GM21381 (cell line): ENCODE data around the gene DNAI1.

Source experiments
- ATAC-seq: cut with Tn5 transposase; IDR thresholded peaks from one replicate; pipeline ENCODE4 v1.9.1; 2021; ENCODE audit warnings: mild to moderate bottlenecking, moderate library complexity; ENCODE audit not compliant: unreplicated experiment

Gene DNAI1

DNA sequence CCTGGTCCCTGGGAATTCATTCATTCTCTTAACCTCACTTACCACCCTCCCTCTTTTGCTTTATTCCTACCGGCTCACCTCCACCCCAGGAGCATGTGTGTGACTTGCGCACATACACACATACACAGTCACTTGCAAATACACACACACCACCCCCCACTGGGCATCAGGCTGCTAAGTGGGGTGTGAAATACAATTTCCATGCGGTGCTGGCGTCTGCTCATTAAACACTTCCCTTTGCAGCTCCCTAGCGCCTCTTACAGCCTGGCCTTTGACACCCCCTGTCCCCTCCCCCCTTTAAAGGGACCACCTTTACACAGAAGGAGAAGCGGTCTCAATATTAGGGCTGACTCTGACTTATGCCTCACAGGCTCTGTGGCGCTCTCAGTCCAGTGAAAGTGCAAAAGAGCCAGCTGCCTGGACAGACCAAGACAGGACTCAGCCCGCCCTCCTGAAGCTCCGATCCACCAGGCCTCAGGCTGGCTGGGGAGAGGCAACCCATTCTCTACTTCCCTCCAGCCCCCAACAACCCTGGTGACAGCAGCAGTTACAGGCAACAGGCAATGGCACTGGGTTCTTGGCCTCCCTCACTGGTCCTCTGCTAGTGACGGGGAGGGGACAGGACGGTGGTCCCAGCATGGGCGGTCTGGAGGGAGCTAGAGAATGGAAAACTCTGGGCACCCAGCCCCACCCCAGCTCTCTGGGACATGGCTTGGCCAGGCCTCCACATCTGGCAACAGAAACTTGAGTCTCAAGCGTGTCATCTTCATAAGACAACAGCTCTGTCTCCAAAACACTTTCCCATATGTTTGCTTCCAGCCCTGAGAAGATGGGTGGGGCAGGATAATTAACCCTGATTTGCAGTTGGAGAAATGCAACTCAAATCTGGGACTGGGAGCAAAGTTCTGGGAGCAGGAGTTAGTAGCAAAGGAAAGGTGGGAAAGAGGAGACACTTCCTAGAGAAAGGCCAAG lies 52.2 kb downstream of the DNAI1 start:
- ATAC-seq, result no peak

DNA sequence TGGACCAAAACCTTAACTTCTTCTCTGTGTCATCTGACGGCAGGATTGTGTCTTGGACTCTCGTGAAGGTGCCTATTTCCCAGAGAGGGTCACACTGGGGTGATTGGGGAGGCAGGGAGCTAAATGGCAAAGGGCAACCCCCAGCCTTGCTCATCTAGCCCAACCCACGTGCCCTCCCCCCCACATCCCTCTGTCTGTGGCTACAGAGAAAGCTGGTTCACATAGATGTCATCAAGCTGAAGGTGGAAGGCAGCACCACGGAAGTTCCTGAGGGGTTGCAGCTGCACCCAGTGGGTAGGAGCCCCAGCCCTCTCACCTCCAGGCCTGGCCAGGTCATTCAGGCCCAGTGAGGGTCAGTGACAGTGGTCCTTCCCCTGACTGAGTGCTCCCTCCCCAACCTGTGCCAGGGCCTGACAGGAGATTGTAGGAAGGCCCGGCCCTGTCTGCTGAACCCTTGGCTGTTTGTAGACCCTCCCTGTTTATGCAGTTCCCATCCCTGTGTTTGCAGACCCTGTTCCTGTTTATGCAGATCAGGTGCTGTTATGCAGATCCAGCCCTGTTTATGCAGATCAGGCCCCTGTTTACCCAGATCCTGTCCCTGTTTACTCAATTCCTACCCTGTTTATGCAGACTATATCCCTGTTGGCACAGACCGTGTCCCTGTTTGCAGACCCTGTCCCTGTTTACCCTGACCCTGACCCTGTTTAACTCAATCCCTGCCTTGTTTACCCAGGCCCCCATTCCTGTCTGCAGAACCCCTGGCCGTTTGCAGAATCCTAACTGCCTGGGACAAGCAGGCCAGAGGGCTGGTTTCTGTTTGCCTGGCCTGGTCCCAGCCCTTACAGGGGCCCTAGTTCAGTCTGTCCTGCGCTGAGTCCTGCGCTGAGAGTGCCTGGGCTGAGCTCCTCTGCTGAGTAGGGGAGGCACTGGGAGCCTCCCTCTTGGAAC lies 53.8 kb downstream of the DNAI1 start:
- no peak for ATAC-seq

DNA sequence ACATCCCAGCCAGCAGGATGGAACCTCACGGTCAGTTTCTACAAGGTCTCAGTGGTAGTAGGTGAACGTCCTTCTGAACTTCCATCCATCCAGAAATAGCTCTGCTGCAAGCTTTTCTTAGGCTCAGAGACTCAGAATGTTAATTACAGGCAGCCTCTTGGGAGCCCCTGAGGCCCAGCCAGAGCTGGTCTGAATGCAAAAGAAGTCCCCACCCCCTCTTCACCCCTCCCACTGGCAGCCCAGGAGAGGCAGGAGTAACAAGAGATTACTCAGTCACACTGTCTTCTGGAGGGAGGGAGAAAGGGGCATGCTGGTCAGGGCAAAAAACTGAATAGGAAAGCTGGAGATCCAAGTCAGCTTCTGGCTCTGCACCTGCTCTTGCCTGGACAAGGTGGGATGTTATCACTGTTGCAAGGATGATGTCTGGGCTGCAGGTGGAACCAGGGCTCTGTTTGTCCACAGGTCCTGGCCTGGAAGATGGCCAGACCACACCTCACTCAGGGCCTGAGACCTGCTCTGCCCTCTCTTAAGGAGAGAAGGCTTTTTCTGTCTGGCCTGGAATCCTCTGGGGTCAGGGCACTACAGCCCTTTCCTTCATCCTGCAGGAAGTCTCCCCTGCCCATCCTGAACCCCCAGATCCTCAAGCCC lies 55.1 kb downstream of the DNAI1 start:
- no peak for ATAC-seq

DNA sequence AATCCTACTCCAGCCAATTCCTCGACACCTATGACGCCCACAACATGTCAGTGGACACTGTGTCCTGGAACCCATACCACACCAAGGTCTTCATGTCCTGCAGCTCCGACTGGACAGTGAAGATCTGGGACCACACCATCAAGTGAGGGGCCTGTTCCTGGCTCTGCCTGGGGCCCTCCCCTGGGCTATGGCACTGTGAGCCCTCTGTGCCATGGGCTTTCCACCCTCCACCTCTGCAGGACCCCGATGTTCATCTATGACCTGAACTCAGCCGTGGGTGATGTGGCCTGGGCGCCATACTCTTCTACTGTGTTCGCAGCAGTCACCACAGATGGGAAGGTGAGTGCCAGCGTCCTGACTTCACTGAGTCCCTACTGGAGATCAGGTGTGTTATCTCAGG lies 55.8 kb downstream of the DNAI1 start:
- no peak for ATAC-seq

GRCh38 chr9:34514816-34515215 lies 56.2 kb downstream of the DNAI1 start:
- ATAC-seq, result no peak

DNA sequence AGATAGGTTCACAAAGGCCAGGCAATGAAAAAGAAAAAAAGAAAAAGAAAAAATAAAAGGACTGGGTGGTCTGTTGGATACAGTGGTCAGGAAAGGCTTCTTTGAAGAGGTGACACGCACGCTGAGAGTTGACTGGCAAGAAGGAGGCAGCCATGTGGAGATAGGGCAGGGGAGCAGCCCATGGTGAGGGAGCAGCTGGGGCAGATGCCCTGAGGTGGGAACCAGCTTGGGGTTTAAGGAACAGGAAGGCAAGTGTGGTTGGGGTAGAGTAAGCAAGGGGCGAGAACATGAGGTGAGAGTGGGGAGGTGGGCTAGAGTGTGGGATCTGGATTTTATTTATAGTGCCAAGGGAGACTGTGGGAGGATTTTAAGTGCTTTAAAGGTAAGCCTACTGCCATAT lies 57.4 kb downstream of the DNAI1 start:
- ATAC-seq, result no peak

DNA sequence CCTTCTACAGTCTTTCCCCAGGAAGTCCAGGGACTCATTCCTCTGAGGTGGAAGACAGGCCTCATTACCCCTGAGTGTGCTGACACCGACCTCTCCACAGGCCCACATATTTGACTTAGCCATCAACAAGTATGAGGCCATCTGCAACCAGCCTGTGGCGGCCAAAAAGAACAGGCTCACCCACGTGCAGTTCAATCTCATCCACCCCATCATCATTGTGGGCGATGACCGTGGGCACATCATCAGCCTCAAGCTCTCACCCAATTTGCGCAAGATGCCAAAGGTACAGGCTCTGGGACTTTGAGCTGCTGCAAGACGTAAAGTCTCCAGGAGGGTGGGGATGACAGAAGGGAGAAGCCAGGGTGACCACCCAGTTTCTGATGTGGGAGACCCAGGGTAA lies 58.6 kb downstream of the DNAI1 start:
- ATAC-seq, result no peak

GRCh38 chr9:34518110-34518616 lies 59.6 kb downstream of the DNAI1 start:
- no peak for ATAC-seq

DNA sequence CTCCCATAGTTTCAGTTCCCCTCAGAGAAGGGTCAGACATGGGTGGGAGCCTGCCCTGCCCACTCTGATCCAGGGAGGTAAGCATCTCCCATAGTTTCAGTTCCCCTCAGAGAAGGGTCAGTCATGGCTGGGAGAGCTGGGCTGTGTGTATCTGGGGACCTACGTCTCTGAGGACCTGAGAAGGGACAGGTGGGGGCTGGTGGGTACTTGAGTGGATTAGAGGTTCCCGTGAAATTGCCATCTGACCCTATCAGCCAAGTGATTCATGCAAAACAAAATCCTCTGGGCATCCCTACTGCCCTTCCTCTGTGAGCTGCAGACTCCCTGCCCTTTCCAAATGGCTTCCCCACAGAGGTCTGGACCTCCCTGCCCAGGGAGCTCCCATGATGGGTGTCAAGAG lies 60.3 kb downstream of the DNAI1 start:
- no peak for ATAC-seq

DNA sequence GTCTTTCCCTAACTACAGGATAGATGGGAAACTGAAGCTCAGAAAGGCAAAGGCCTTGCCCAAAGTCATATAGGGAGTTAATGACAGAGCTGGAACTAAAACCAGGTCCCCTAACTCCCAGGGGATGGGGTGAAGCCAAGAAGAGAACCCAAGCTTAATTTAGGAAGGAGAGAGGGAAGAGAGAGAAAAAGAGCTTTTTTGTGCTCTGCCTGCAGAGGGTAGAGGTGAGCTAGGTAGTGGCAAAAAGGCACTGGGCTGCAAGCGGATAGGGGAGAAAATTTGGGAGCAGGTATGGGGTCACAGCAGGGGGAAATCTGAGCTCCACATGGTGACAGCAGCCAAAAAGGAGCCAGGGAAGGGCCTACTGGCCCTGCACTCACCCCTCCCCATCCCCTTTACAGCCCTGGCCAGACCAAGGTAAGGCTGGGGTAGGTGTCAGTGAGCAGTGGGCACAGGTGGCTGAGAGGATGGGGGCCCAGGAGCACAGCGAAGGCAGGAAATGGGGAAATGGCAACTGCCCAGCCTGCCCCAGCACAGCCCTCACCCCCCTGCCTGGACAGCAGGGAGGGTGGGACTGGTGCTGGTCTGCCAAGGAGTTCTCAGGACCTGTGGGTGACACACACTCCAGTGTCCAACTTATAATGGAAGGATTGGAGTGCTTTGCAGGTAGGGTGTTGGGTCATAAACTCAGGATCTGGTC lies 60.9 kb downstream of the DNAI1 start:
- no peak for ATAC-seq

DNA sequence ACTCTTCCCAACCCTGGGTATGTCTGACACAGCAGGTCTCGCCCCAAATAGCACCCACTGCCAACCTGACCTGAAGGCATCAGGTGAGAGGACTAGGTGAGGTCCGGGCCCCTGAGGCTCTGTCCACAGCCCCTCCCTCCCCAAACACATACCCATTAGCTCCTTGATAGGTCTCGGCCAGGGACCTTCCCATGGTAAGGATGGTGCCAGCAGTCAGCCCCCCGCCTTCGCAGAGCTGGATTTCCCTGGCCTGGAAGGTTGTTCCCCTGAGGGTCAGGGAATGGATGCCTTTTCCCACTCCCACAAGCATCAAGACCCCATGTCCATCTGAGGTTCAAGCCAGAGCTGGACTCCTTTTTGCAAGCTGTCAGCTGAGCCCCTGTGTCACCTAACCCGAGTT lies 61.5 kb downstream of the DNAI1 start:
- no peak for ATAC-seq

GRCh38 chr9:34520505-34521385 lies 62.1 kb downstream of the DNAI1 start:
- ATAC-seq, result no peak

GRCh38 chr9:34521406-34522045 lies 62.9 kb downstream of the DNAI1 start:
- no peak for ATAC-seq

- no peak for ATAC-seq
Measured at GRCh38 chr9:34522091-34522887, 63.7 kb downstream of the DNAI1 start.

DNA sequence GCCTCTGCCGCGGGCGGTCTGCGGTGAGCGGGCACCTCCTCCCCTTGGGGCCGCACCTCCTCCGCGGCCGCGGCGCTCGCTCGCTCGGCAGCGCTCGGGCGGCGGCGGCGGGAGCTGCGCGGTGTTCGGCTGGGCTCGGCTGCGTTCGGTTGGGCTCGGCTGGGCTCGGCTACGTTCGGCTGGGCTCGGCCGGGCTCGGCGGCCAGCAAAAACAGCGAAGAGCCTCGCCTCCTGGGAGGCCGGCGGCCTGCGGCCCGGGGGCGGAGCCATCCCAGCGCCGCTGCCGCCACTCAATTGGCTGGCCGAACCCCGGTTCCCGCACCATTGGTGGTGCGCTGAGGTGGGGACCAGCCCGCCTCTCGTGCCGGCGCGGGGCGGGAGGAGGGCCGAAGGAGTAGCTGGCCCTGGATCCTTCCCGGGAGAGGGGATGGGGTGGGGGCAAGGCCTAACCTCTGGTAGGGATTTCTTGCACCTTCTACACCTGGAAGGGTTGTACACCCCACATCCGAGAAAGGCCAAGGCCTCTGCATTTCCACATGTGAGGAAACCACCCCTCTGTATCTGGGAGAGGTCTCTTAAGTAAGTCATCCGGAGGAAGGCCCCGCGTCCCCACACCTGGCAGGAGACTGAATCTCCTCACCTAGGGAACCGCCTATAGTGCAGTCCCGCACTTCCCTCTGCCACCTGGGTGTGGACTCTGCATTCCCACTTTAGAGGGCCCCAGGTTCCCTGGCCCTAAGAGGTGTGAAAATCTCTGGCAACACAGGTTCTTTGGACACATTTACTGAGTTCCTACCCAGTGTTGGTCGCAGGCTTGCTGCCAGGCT lies 64.6 kb downstream of the DNAI1 start, which contains the start of gene ENHO:
Gene ENHO, minus strand, starts transcription at position 20 of the 827 bp plus-strand sequence. CDS start 1,295 bp downstream, outside the sequence.
- peak; percentile 82 for ATAC-seq

DNA sequence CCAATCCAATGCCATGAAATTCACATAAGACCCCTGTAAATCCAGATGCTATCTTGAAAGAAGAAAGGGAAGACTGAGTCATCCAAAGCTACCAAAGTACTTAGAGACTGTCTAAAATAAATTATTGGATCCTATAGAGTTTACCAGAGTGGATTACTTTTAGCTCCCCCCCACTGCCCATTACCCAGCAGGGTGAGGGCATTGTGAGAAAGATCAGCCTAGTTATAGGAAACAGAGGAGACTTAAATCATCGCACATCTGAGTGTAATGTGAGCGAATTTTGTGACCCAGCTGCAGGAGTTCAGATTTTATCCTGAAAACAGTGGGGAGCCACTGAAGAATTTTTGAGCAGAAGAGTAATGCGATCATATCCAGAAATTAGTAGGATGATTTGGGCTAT lies 65.7 kb downstream of the DNAI1 start:
- no peak for ATAC-seq

GRCh38 chr9:34526026-34526425 lies 67.4 kb downstream of the DNAI1 start:
- no peak for ATAC-seq
